ENCODE results near the gene SPCS1.

DNA sequence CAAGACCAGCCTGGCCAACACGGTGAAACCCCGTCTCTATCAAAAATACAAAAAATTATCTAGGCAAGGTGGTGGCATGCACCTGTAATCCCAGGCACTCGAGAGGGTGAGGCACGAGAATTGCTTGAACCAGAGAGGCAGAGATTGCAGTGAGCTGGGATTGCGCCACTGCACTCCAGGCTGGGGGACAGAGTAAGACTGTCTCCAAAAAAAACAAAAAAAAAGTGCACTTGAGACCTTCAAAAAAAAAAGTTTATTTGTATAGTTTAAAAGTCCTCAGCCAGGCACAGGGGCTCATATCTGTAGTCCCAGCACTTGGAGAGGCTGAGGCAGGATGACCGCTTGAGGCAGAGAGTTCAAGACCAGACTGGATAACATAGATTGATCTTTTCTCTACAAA lies 22.3 kb upstream of the SPCS1 start:
- TF ChIP-seq CTCF (conservative IDR thresholded peaks at IDR 0.05 in 1 of 2, IDR thresholded peaks at IDR 0.05 in 1 of 2; ENCODE audit: low read depth in 1 of 2, low read length in 2 of 2) (no peak), EZH2 (IDR thresholded peaks at IDR 0.05; ENCODE audit: low read length, missing control alignments) (no peak)
